Ishikawa (cell line): Measurements from ENCODE around the gene CACNB2.

Experiments used
- CEBPB ChIP-seq: IDR thresholded peaks from 2 replicates; pipeline ENCODE4 v1.6.1; 2012
- CREB1 ChIP-seq: IDR thresholded peaks from 2 replicates; pipeline ENCODE4 v1.6.1; 2012; ENCODE audit warnings: low read depth
- EGR1 ChIP-seq: IDR thresholded peaks from 2 replicates; pipeline ENCODE4 v1.6.1; 2012
- EP300 ChIP-seq: IDR thresholded peaks from 2 replicates; pipeline ENCODE4 v1.6.1; 2012; ENCODE audit warnings: borderline replicate concordance
- FOXM1 ChIP-seq: IDR thresholded peaks from 2 replicates; pipeline ENCODE4 v1.6.1; 2012; ENCODE audit warnings: low read depth, borderline replicate concordance
- NFIC ChIP-seq: IDR thresholded peaks from 2 replicates; pipeline ENCODE4 v1.6.1; 2012
- RAD21 ChIP-seq: IDR thresholded peaks from 2 replicates; pipeline ENCODE4 v1.6.1; 2012; ENCODE audit warnings: low read depth
- TAF1 ChIP-seq: IDR thresholded peaks from 2 replicates; pipeline ENCODE4 v1.6.1; 2012; ENCODE audit warnings: low read depth, mild to moderate bottlenecking
- TCF12 ChIP-seq: IDR thresholded peaks from 2 replicates; pipeline ENCODE4 v1.6.1; 2012; ENCODE audit warnings: low read depth
- TEAD4 ChIP-seq: IDR thresholded peaks from 2 replicates; pipeline ENCODE4 v1.6.1; 2012
- YY1 ChIP-seq: IDR thresholded peaks from 2 replicates; pipeline ENCODE4 v1.6.1; 2012; ENCODE audit warnings: low read depth
- ZBTB7A ChIP-seq: IDR thresholded peaks from 2 replicates; pipeline ENCODE4 v1.6.1; 2012; ENCODE audit warnings: low read depth
- TF ChIP-seq, protein P1 (sequence below): IDR thresholded peaks from 2 replicates; pipeline ENCODE4 v1.6.1; 2012
- TF ChIP-seq, protein P2 (sequence below): IDR thresholded peaks from 2 replicates; pipeline ENCODE4 v1.6.1; 2012
- TF ChIP-seq, protein P3 (sequence below): IDR thresholded peaks from 2 replicates; pipeline ENCODE4 v1.6.1; 2012; ENCODE audit warnings: low read depth, mild to moderate bottlenecking

The CACNB2 gene

DNA sequence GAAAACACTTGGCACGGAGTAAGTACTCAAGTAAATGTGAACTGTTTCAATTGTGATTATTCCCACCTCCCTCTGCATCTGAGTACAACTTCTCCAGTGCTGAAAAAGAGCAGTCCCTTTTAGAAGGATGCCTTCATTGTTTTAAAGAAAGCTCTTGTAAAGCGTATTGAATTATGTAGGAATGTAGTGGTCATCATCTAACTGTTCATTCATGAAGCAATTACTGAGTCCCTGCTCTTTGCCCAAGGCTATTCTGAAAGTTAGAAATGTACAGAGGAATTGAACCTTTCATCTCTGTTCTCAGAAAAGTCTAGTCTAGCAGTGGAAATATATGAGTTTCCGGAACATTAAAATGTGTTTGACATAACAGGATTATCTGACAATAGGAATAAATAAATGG, 127.8 kb downstream of the CACNB2 start:
- no peak for TF ChIP-seq FOXM1
- no peak for TF ChIP-seq NFIC
- TF ChIP-seq CEBPB: no peak
- TF ChIP-seq, protein P1, sequence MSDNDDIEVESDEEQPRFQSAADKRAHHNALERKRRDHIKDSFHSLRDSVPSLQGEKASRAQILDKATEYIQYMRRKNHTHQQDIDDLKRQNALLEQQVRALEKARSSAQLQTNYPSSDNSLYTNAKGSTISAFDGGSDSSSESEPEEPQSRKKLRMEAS: no peak
- TF ChIP-seq TAF1: no peak
- TF ChIP-seq, protein P2, sequence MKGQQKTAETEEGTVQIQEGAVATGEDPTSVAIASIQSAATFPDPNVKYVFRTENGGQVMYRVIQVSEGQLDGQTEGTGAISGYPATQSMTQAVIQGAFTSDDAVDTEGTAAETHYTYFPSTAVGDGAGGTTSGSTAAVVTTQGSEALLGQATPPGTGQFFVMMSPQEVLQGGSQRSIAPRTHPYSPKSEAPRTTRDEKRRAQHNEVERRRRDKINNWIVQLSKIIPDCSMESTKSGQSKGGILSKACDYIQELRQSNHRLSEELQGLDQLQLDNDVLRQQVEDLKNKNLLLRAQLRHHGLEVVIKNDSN: no peak
- TF ChIP-seq EP300: no peak
- no peak for TF ChIP-seq EGR1
- TF ChIP-seq ZBTB7A: no peak
- TF ChIP-seq YY1: no peak
- TF ChIP-seq CREB1: no peak
- TF ChIP-seq, protein P3, sequence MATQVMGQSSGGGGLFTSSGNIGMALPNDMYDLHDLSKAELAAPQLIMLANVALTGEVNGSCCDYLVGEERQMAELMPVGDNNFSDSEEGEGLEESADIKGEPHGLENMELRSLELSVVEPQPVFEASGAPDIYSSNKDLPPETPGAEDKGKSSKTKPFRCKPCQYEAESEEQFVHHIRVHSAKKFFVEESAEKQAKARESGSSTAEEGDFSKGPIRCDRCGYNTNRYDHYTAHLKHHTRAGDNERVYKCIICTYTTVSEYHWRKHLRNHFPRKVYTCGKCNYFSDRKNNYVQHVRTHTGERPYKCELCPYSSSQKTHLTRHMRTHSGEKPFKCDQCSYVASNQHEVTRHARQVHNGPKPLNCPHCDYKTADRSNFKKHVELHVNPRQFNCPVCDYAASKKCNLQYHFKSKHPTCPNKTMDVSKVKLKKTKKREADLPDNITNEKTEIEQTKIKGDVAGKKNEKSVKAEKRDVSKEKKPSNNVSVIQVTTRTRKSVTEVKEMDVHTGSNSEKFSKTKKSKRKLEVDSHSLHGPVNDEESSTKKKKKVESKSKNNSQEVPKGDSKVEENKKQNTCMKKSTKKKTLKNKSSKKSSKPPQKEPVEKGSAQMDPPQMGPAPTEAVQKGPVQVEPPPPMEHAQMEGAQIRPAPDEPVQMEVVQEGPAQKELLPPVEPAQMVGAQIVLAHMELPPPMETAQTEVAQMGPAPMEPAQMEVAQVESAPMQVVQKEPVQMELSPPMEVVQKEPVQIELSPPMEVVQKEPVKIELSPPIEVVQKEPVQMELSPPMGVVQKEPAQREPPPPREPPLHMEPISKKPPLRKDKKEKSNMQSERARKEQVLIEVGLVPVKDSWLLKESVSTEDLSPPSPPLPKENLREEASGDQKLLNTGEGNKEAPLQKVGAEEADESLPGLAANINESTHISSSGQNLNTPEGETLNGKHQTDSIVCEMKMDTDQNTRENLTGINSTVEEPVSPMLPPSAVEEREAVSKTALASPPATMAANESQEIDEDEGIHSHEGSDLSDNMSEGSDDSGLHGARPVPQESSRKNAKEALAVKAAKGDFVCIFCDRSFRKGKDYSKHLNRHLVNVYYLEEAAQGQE: no peak
- no peak for TF ChIP-seq RAD21

DNA sequence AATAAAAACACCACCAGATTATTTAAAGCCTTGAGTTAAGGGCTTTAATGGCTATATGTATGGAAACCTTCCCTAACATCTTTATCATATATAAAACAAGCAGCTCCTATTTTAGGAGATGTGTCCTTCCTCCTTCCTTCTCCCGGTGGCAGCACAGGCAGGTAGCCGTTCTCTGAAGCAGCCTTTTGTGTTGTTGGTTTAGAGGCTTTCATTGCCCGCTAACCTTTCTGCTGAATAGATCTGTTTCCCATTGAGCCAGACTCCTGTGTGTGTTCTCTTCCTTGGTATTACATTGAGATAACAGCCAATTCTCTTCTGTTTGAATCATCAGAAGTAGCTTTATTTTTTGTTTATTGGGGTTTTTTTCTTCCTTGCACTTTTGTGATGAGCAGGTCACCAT, 131.3 kb downstream of the CACNB2 start:
- TF ChIP-seq EP300 (no peak), EGR1 (no peak), TEAD4 (no peak), ZBTB7A (no peak), CREB1 (no peak), CEBPB (no peak), FOXM1 (no peak), RAD21 (no peak), TAF1 (no peak), TCF12 (no peak), NFIC (no peak), YY1 (no peak)
- TF ChIP-seq, protein P2: no peak
- TF ChIP-seq, protein P1: no peak
- TF ChIP-seq, protein P3: no peak

DNA sequence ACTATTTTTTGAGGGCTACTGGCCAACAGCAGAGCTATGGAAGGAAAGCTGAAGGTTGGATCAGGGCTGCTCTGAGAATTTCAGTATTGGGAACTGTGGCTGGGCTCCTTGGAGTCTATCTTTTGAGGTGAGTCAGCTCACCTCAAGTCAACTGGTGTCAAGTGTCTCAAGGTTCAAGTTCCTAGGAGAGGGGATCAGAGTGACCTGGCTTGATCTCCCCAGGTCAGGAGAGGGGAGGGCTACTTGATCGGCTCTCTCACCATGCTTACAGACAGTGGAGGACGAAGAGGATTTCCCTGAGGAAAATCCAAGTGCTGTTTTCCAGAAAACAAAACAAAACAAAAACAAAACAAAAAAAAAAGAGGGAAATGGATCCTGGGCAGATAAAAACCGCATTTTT, 132.8 kb downstream of the CACNB2 start:
- TF ChIP-seq EGR1: no peak
- TF ChIP-seq RAD21: no peak
- TF ChIP-seq EP300: no peak
- TF ChIP-seq CREB1: no peak
- TF ChIP-seq ZBTB7A: no peak
- TF ChIP-seq TAF1: no peak
- TF ChIP-seq, protein P2: no peak
- no peak for TF ChIP-seq NFIC
- TF ChIP-seq, protein P3: no peak
- no peak for TF ChIP-seq TEAD4
- TF ChIP-seq, protein P1: no peak
- TF ChIP-seq FOXM1: no peak
- no peak for TF ChIP-seq CEBPB
- no peak for TF ChIP-seq TCF12
- no peak for TF ChIP-seq YY1

DNA sequence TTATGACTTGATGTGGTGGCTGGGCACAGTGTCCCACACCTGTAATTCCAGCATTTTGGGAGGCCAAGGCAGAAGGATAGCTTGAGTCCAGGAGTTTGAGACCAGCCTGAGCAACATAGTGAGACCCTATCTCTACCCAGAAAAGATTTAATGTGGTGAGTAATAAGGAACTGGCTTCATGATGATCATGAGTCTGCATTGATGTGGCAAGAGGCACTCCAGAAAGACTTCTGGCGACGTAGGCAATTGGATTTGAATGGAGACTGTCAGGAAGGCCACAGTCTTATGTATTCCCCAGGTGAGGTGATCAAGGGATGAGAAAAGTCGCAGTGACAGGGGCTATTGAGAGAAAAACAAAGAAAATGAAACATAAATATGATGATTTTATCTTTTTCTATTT, 138.0 kb downstream of the CACNB2 start:
- TF ChIP-seq TEAD4: no peak
- TF ChIP-seq, protein P3: no peak
- no peak for TF ChIP-seq NFIC
- TF ChIP-seq, protein P2: no peak
- TF ChIP-seq, protein P1: no peak
- TF ChIP-seq ZBTB7A: no peak
- no peak for TF ChIP-seq RAD21
- no peak for TF ChIP-seq TCF12
- no peak for TF ChIP-seq YY1
- TF ChIP-seq FOXM1: no peak
- no peak for TF ChIP-seq EP300
- TF ChIP-seq TAF1: no peak
- no peak for TF ChIP-seq CEBPB
- no peak for TF ChIP-seq CREB1
- TF ChIP-seq EGR1: no peak
